HCT116 (cell line): ENCODE measurements around the gene ACACA. TPM values are rescaled to one million over a fixed set of nuclear protein-coding genes. Genes with fewer than 3 reads are reported as not detected.

ENCODE experiments used
- ATAC-seq: fragments of 200-7000 bp; cut with Tn5 transposase; 2 replicates; pipeline ENCODE4 v1.9.1; 2020; ENCODE audit warnings: mild to moderate bottlenecking, moderate library complexity
- BruUV-seq: library from RNA; stranded (reverse); fragments of 400-500 nt; replicated peaks from 2 replicates; lab custom pipeline; 2021; lab: Mats Ljungman, UMichigan
- CTCF ChIA-PET: fragments of 300-600 bp; sonication (Branson Sonifier 250); formaldehyde crosslinking; loops from one replicate; lab custom pipeline; 2021; ENCODE audit warnings: antibody characterized with exemption; lab: Charles Lee
- POLR2A ChIA-PET: fragments of 300-600, 350-600 bp; sonication (Branson Sonifier 250); formaldehyde crosslinking; loops from one replicate; lab custom pipeline; 2021; ENCODE audit warnings: antibody characterized with exemption; lab: Charles Lee
- RAD21 ChIA-PET, 2 experiments: fragments of 300-600 bp; sonication (Branson Sonifier 250); formaldehyde crosslinking; loops; one replicate each; lab custom pipeline; 2023; ENCODE audit warnings: low total read pairs in 2 of 2; ENCODE audit not compliant: uncharacterized antibody in 2 of 2, unreplicated experiment in 2 of 2, low non-redundant PET in 1 of 2; lab: Charles Lee
- DNase-seq: peaks from one replicate; pipeline ENCODE4 v3.0.0-alpha.2; 2010; ENCODE audit warnings: low read depth, low spot score
- H2AFZ ChIP-seq: fragments of 200-600 bp; shearing (Covaris generic), sonication (generic); 2 replicates; pipeline ENCODE4 v1.6.1; 2017; ENCODE audit warnings: low read depth, mixed run types, mixed read lengths, antibody characterized with exemption, low read length; ENCODE audit not compliant: poor library complexity, severe bottlenecking
- H3K27ac ChIP-seq: 2 replicates; pipeline ENCODE4 v1.5.1; 2012; ENCODE audit warnings: low read depth, low read length
- H3K27me3 ChIP-seq: fragments of 200-600 bp; sonication (generic); 2 replicates; pipeline ENCODE4 v1.6.1; 2016; ENCODE audit warnings: mixed run types, low read length, mixed read lengths; ENCODE audit not compliant: insufficient read depth
- H3K36me3 ChIP-seq, 2 experiments: fragments of 200-500 bp in 1 of 2; fragments of 200-600 bp in 1 of 2; sonication (Bioruptor generic) in 1 of 2; sonication (generic) in 1 of 2; 2 replicates each; pipeline versions ENCODE4 v1.5.1 to v1.6.1; 2014 to 2016; ENCODE audit warnings: low read length in 2 of 2, inconsistent platforms in 1 of 2, mixed read lengths in 1 of 2, mixed run types in 1 of 2; ENCODE audit not compliant: insufficient read depth in 2 of 2, control insufficient read depth in 1 of 2
- H3K4me1 ChIP-seq, 2 experiments: fragments of 200-600 bp in 1 of 2; sonication (generic) in 1 of 2; 2 replicates each; pipeline versions ENCODE4 v1.5.1 to v1.6.1; 2012 to 2017; ENCODE audit warnings: low read length in 2 of 2, inconsistent platforms in 1 of 2, mild to moderate bottlenecking in 1 of 2, mixed read lengths in 1 of 2, mixed run types in 1 of 2, moderate library complexity in 1 of 2; ENCODE audit not compliant: insufficient read depth in 2 of 2, control insufficient read depth in 1 of 2
- H3K4me2 ChIP-seq: fragments of 200-600 bp; sonication (generic); 2 replicates; pipeline ENCODE4 v1.6.1; 2017; ENCODE audit warnings: mixed run types, low read length, mixed read lengths
- H3K4me3 ChIP-seq, 2 experiments: fragments of 200-600 bp in 1 of 2; sonication (generic) in 1 of 2; replicated peaks in 1 of 2; 2 replicates each; pipeline ENCODE4 v1.5.1; 2011 to 2016; ENCODE audit warnings: low read length in 2 of 2, control low read depth in 1 of 2, low read depth in 1 of 2, mild to moderate bottlenecking in 1 of 2, mixed read lengths in 1 of 2, mixed run types in 1 of 2
- H3K79me2 ChIP-seq: fragments of 200-600 bp; sonication (generic); 2 replicates; pipeline ENCODE4 v1.6.1; 2017; ENCODE audit warnings: mild to moderate bottlenecking, mixed run types, low read length, moderate library complexity, mixed read lengths; ENCODE audit not compliant: insufficient read depth
- H3K9ac ChIP-seq: fragments of 200-600 bp; sonication (generic); 2 replicates; pipeline ENCODE4 v1.6.1; 2016; ENCODE audit warnings: low read length, mixed read lengths
- H3K9me2 ChIP-seq: fragments of 200-600 bp; sonication (generic), shearing (Covaris generic); 2 replicates; pipeline ENCODE4 v1.6.1; 2017; ENCODE audit warnings: mixed run types, mild to moderate bottlenecking, moderate library complexity; ENCODE audit not compliant: insufficient read depth
- H3K9me3 ChIP-seq, 2 experiments: fragments of 200-500 bp in 1 of 2; fragments of 200-600 bp in 1 of 2; sonication (Bioruptor generic) in 1 of 2; sonication (generic) in 1 of 2; 2 replicates each; pipeline ENCODE4 v1.6.1; 2014 to 2017; ENCODE audit warnings: low read length in 2 of 2, mixed read lengths in 2 of 2, inconsistent platforms in 1 of 2, low read depth in 1 of 2, mild to moderate bottlenecking in 1 of 2, mixed run types in 1 of 2, moderate library complexity in 1 of 2; ENCODE audit not compliant: control insufficient read depth in 1 of 2, insufficient read depth in 1 of 2
- H4K20me1 ChIP-seq: fragments of 200-600 bp; sonication (generic), shearing (Covaris generic); 2 replicates; pipeline ENCODE4 v1.6.1; 2017; ENCODE audit warnings: mixed run types, mild to moderate bottlenecking, moderate library complexity; ENCODE audit not compliant: insufficient read depth
- ATF3 ChIP-seq: IDR thresholded peaks from 2 replicates; pipeline ENCODE4 v1.6.1; 2012
- CBX3 ChIP-seq: IDR thresholded peaks from 2 replicates; pipeline ENCODE4 v1.6.1; 2012; ENCODE audit warnings: low read depth
- EZH2phosphoT487 ChIP-seq: fragments of 200-600 bp; IDR thresholded peaks from 2 replicates; pipeline ENCODE4 v1.6.1; 2018; ENCODE audit warnings: antibody characterized with exemption, borderline replicate concordance
- SIN3A ChIP-seq: IDR thresholded peaks from 2 replicates; pipeline ENCODE4 v1.6.1; 2012; ENCODE audit warnings: low read depth
- SP1 ChIP-seq: IDR thresholded peaks from 2 replicates; pipeline ENCODE4 v1.6.1; 2012; ENCODE audit warnings: low read depth
- intact Hi-C: fragments of 100-400 bp; cut with micrococcal nuclease; formaldehyde crosslinking; loops from 2 replicates; pipeline ENCODE4 v1.10.0; 2022
- total RNA-seq: library from RNA; stranded (reverse); gene quantifications from one replicate; pipeline ENCODE4 v1.2.1, GENCODE V29; 2021; ENCODE audit not compliant: unreplicated experiment
- TF ChIP-seq, protein P1 (sequence below): IDR thresholded peaks from 2 replicates; pipeline ENCODE4 v1.6.1; 2012; ENCODE audit warnings: low read depth

Gene ACACA
- total RNA-seq, 1 experiment from 2014 or later: 161 TPM

GRCh38 chr17:37278247-37278894 lies 128.3 kb downstream of the ACACA start:
- Histone ChIP-seq H3K9me2 (no peaks in the 10 kb centered on the region), H3K27me3 (no peaks in the 10 kb centered on the region), H3K4me3 (no peak overlapping the region), H3K4me1 (peaks cover 10 to 24% of the 10 kb centered on the region in 2 experiments; a peak in 3 of 4 replicates), H3K36me3 (peaks cover 10 to 42% of the 10 kb centered on the region in 2 experiments; a peak in 3 of 4 replicates), H2AFZ (no peak overlapping the region), H4K20me1 (no peaks in the 10 kb centered on the region), H3K79me2 (0 out of 2 replicates have a peak, but pooled peaks cover 5% of the 10 kb centered on the region), H3K4me2 (no peak overlapping the region), H3K9ac (no peak overlapping the region), H3K9me3 (no peaks in the 10 kb centered on the region), H3K27ac (no peak overlapping the region)
- ChIA-PET CTCF (no interaction called here), POLR2A (no interaction called here), RAD21 (no interaction called here)
- intact Hi-C loops: no loop called here
- no TSS peak for BruUV-seq
- TF ChIP-seq, protein P1, sequence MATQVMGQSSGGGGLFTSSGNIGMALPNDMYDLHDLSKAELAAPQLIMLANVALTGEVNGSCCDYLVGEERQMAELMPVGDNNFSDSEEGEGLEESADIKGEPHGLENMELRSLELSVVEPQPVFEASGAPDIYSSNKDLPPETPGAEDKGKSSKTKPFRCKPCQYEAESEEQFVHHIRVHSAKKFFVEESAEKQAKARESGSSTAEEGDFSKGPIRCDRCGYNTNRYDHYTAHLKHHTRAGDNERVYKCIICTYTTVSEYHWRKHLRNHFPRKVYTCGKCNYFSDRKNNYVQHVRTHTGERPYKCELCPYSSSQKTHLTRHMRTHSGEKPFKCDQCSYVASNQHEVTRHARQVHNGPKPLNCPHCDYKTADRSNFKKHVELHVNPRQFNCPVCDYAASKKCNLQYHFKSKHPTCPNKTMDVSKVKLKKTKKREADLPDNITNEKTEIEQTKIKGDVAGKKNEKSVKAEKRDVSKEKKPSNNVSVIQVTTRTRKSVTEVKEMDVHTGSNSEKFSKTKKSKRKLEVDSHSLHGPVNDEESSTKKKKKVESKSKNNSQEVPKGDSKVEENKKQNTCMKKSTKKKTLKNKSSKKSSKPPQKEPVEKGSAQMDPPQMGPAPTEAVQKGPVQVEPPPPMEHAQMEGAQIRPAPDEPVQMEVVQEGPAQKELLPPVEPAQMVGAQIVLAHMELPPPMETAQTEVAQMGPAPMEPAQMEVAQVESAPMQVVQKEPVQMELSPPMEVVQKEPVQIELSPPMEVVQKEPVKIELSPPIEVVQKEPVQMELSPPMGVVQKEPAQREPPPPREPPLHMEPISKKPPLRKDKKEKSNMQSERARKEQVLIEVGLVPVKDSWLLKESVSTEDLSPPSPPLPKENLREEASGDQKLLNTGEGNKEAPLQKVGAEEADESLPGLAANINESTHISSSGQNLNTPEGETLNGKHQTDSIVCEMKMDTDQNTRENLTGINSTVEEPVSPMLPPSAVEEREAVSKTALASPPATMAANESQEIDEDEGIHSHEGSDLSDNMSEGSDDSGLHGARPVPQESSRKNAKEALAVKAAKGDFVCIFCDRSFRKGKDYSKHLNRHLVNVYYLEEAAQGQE: no peak
- TF ChIP-seq CBX3: no peak
- TF ChIP-seq SIN3A: no peak
- no peak for TF ChIP-seq EZH2phosphoT487
- TF ChIP-seq SP1: no peak
- no peak for TF ChIP-seq ATF3
- ATAC-seq: no peak
- no peak for DNase-seq
